Lung (tissue), 12 donors: ENCODE data around the gene MAN2A2. TPM values are rescaled to one million over a fixed set of nuclear protein-coding genes. Genes with fewer than 3 reads are reported as not detected.

ENCODE experiments used
- ATAC-seq: fragments of 200-7000 bp; cut with Tn5 transposase; one replicate; pipeline ENCODE4 v1.9.1; 2020; ENCODE audit warnings: moderate number of reproducible peaks; ENCODE audit not compliant: insufficient read depth, low FRiP score
- DNase-seq, 3 donors: peaks; one replicate each; pipeline ENCODE4 v3.0.0-alpha.2; 2013 to 2017
- H3K27ac ChIP-seq, 2 donors: one replicate each; pipeline ENCODE4 v1.5.1; 2013; ENCODE audit warnings: mild to moderate bottlenecking in 2 of 2, moderate library complexity in 2 of 2, control low read depth in 1 of 2, inconsistent platforms in 1 of 2, low read depth in 1 of 2, low read length in 1 of 2
- H3K27me3 ChIP-seq, 3 donors: one replicate each; pipeline ENCODE4 v1.5.1; 2013; ENCODE audit warnings: low read length in 2 of 3; ENCODE audit not compliant: control insufficient read depth in 3 of 3, insufficient read depth in 3 of 3
- H3K36me3 ChIP-seq, 4 donors: one replicate each; pipeline ENCODE4 v1.5.1; 2013; ENCODE audit warnings: low read length in 4 of 4, mild to moderate bottlenecking in 1 of 4, moderate library complexity in 1 of 4; ENCODE audit not compliant: control insufficient read depth in 4 of 4, insufficient read depth in 4 of 4
- H3K4me1 ChIP-seq, 5 donors: one replicate each; pipeline ENCODE4 v1.5.1; 2013; ENCODE audit warnings: low read length in 5 of 5, mild to moderate bottlenecking in 2 of 5, moderate library complexity in 1 of 5; ENCODE audit not compliant: control insufficient read depth in 5 of 5, insufficient read depth in 5 of 5
- H3K4me3 ChIP-seq: one replicate; pipeline ENCODE4 v1.5.1; 2013; ENCODE audit warnings: mild to moderate bottlenecking, control low read depth, moderate library complexity
- H3K9ac ChIP-seq, 2 donors: one replicate each; pipeline ENCODE4 v1.5.1; 2013; ENCODE audit warnings: low read length in 2 of 2, control low read depth in 1 of 2; ENCODE audit not compliant: insufficient read depth in 1 of 2
- H3K9me3 ChIP-seq, 4 donors: one replicate each; pipeline ENCODE4 v1.5.1; 2013; ENCODE audit warnings: low read length in 3 of 4, mild to moderate bottlenecking in 1 of 4, moderate library complexity in 1 of 4; ENCODE audit not compliant: control insufficient read depth in 4 of 4, insufficient read depth in 3 of 4
- CTCF ChIP-seq: IDR thresholded peaks from 2 replicates; pipeline ENCODE4 v1.5.1; 2012; ENCODE audit warnings: mild to moderate bottlenecking; ENCODE audit errors: control extremely low read depth, extremely low read depth
- WGBS, 2 donors: extraction: QIAGEN DNeasy Blood & Tissue Kit; methylation state at CpG; one replicate each; pipeline ENCODE4 v1.1.7; 2013; 5-methylcytosine and 5-hydroxymethylcytosine counted together
- polyA plus RNA-seq, 2 donors: library from polyadenylated mRNA; stranded (reverse); fragments of 200-250 nt; gene quantifications; one replicate each; pipeline ENCODE4 v1.2.1, GENCODE V29; 2013
- total RNA-seq, 2 donors: library from RNA; depleted of rRNA in 1 of 2; stranded (reverse); fragments of >200 nt in 1 of 2; gene quantifications; one replicate each; pipeline ENCODE4 v1.2.1, GENCODE V29; 2014 to 2021
- donor health status: control.
- donor health status: control.
- donor health status: Bipolar disorder and iron deficiency.
- donor health status: healthy.
- donor health status: DM: yes; HTN: yes; CAD: no.

The MAN2A2 gene
- total and polyA plus RNA-seq, 4 donors, result 34.1 to 82.9 (median 60.1) TPM

- no peaks in the 10 kb centered on the region for H3K27me3 ChIP-seq
- H3K36me3 ChIP-seq, result peaks cover 16 to 70% (median 32%) of the 10 kb centered on the region in 4 donors
- DNase-seq, result no peak
- no peak for TF ChIP-seq CTCF
- H3K9me3 ChIP-seq, result no peaks in the 10 kb centered on the region
- no peak overlapping the region for H3K4me3 ChIP-seq
- no peak overlapping the region for H3K9ac ChIP-seq
- no peak for ATAC-seq
- 94% methylated on average over 15 of the region's 15 CpGs for WGBS, 2 donors
- no peak overlapping the region for H3K27ac ChIP-seq
- peaks cover 0 to 19% (median 14%) of the 10 kb centered on the region in 5 donors for H3K4me1 ChIP-seq
Observed at GRCh38 chr15:90878660-90879059, 24.4 kb upstream of the MAN2A2 start.

GRCh38 chr15:90879730-90880366 is 23.3 kb upstream of the MAN2A2 start:
- WGBS, 2 donors, result 95 to 96% methylated on average over 35 of the region's 35 CpGs
- Histone ChIP-seq H3K36me3 (peaks cover 16 to 70% (median 32%) of the 10 kb centered on the region in 4 donors), H3K9ac (no peak overlapping the region), H3K4me1 (peaks cover 0 to 18% (median 9%) of the 10 kb centered on the region in 5 donors), H3K4me3 (no peak overlapping the region), H3K27ac (no peak overlapping the region), H3K27me3 (no peaks in the 10 kb centered on the region), H3K9me3 (no peaks in the 10 kb centered on the region)
- no peak for ATAC-seq
- no peak for DNase-seq
- no peak for TF ChIP-seq CTCF

- H3K27ac ChIP-seq, result no peak overlapping the region
- H3K4me1 ChIP-seq, result peaks cover 0 to 25% (median 10%) of the 10 kb centered on the region in 5 donors
- whole genome bisulfite sequencing, 2 donors, result 91 to 92% methylated on average over 16 of the region's 16 CpGs
- DNase-seq, result no peak
- H3K36me3 ChIP-seq, result peaks cover 13 to 67% (median 32%) of the 10 kb centered on the region in 4 donors
- H3K9me3 ChIP-seq, result no peaks in the 10 kb centered on the region
- ATAC-seq, result no peak
- H3K9ac ChIP-seq, result no peak overlapping the region
- no peak for TF ChIP-seq CTCF
- H3K4me3 ChIP-seq, result no peak overlapping the region
- H3K27me3 ChIP-seq, result no peaks in the 10 kb centered on the region
Observed at GRCh38 chr15:90880381-90881145, 22.5 kb upstream of the MAN2A2 start.
